Cardiac muscle cell (in vitro differentiated cells and primary cell): ENCODE measurements around the gene NPC1. TPM values are rescaled to one million over a fixed set of nuclear protein-coding genes. Genes with fewer than 3 reads are reported as not detected.

Experiments
- DNase-seq, 2 donors: peaks; one replicate each; pipeline versions ENCODE4 v3.0.0 to v3.0.0-alpha.2; 2010 to 2017; ENCODE audit warnings: low read depth in 1 of 2, low spot score in 1 of 2
- H3K27ac ChIP-seq: fragments of 200-600 bp; sonication (generic); 2 replicates; pipeline ENCODE4 v1.5.1; 2016
- H3K27me3 ChIP-seq: fragments of 200-600 bp; sonication (generic); 2 replicates; pipeline ENCODE4 v1.6.0; 2016; ENCODE audit warnings: control low read depth
- H3K36me3 ChIP-seq: fragments of 200-600 bp; sonication (generic); 2 replicates; pipeline ENCODE4 v1.5.1; 2016; ENCODE audit warnings: control low read depth
- H3K4me1 ChIP-seq: fragments of 200-600 bp; sonication (generic); 2 replicates; pipeline ENCODE4 v1.8.1; 2017; ENCODE audit warnings: low read depth, mild to moderate bottlenecking, mixed run types
- H3K4me3 ChIP-seq: fragments of 200-600 bp; sonication (generic); 2 replicates; pipeline ENCODE4 v1.5.1; 2016; ENCODE audit warnings: mild to moderate bottlenecking
- H3K9me3 ChIP-seq: fragments of 200-600 bp; sonication (generic); 2 replicates; pipeline ENCODE4 v1.5.1; 2017; ENCODE audit warnings: low read depth, mild to moderate bottlenecking, control low read depth
- CTCF ChIP-seq: IDR thresholded peaks from 2 replicates; pipeline ENCODE4 v1.5.1; 2012; ENCODE audit warnings: low read depth, mild to moderate bottlenecking, low read length
- polyA plus RNA-seq: library from polyadenylated mRNA; unstranded; fragments of >200 nt; fragmentation: Nextera tagmentation; extraction: Ambion mirVana; gene quantifications from 2 replicates; pipeline ENCODE4 v1.2.1, GENCODE V29; 2016
- total RNA-seq: library from RNA; depleted of rRNA; stranded (reverse); fragments of >200 nt; gene quantifications from 2 replicates; pipeline ENCODE4 v1.2.3, GENCODE V29; 2016

Gene NPC1
- total and polyA plus RNA-seq, 2 experiments from 2014 or later, result 14.1 to 25.9 TPM

- no peak overlapping the region for H3K4me3 ChIP-seq
- no peaks in the 10 kb centered on the region for H3K9me3 ChIP-seq
- H3K27me3 ChIP-seq, result no peaks in the 10 kb centered on the region
- TF ChIP-seq CTCF, result no peak
- DNase-seq, result no peak
- H3K36me3 ChIP-seq, result peaks cover 13% of the 10 kb centered on the region
- H3K27ac ChIP-seq, result no peak overlapping the region
- H3K4me1 ChIP-seq, result peaks cover 4% of the 10 kb centered on the region
Measured at GRCh38 chr18:23569299-23570063, 16.8 kb downstream of the NPC1 start.

- Histone ChIP-seq H3K9me3 (no peaks in the 10 kb centered on the region), H3K4me1 (no peaks in the 10 kb centered on the region), H3K27me3 (no peaks in the 10 kb centered on the region), H3K36me3 (peaks cover 13% of the 10 kb centered on the region), H3K27ac (no peak overlapping the region), H3K4me3 (no peak overlapping the region)
- no peak for TF ChIP-seq CTCF
- no peak for DNase-seq
Measured at GRCh38 chr18:23568281-23569138, 17.8 kb downstream of the NPC1 start.

GRCh38 chr18:23567671-23568070 lies 18.6 kb downstream of the NPC1 start:
- TF ChIP-seq CTCF, result no peak
- Histone ChIP-seq H3K27ac (no peak overlapping the region), H3K4me1 (no peaks in the 10 kb centered on the region), H3K27me3 (no peaks in the 10 kb centered on the region), H3K36me3 (peaks cover 13% of the 10 kb centered on the region), H3K9me3 (no peaks in the 10 kb centered on the region), H3K4me3 (no peak overlapping the region)
- no peak for DNase-seq

GRCh38 chr18:23565916-23566547 lies 20.3 kb downstream of the NPC1 start:
- no peaks in the 10 kb centered on the region for H3K9me3 ChIP-seq
- H3K36me3 ChIP-seq, result peaks cover 18% of the 10 kb centered on the region
- no peak overlapping the region for H3K4me3 ChIP-seq
- H3K27ac ChIP-seq, result no peak overlapping the region
- no peaks in the 10 kb centered on the region for H3K27me3 ChIP-seq
- no peaks in the 10 kb centered on the region for H3K4me1 ChIP-seq
- TF ChIP-seq CTCF, result no peak
- DNase-seq, result no peak

GRCh38 chr18:23563377-23564043 lies 22.8 kb downstream of the NPC1 start:
- no peak for TF ChIP-seq CTCF
- peaks cover 17% of the 10 kb centered on the region for H3K36me3 ChIP-seq
- no peak overlapping the region for H3K27ac ChIP-seq
- H3K4me1 ChIP-seq, result no peaks in the 10 kb centered on the region
- DNase-seq, result peak in 1 of 2 donors; percentile 50
- no peak overlapping the region for H3K4me3 ChIP-seq
- H3K9me3 ChIP-seq, result no peaks in the 10 kb centered on the region
- H3K27me3 ChIP-seq, result no peaks in the 10 kb centered on the region
